ENCODE measurements around the gene MMADHC.

DNA sequence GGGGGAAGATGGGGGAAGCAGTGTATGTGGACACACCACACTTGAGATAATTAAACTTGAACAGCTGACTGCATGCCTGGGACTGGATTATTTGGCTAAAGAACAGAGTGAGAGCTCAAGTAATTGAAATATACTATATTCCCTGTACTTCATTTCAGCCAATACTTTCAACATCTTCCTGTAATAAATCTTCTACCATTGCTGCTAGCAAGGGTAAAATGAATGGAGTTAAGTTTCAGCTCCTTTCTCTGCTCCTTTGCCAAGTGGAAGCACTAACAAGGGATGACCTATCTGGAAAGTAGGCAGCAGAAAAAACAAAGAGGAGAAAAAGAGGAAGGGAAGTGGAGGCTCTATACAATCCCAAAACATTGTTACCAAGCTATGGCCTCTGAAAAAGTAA, 50.9 kb downstream of the MMADHC start:
- TF ChIP-seq, protein P1, sequence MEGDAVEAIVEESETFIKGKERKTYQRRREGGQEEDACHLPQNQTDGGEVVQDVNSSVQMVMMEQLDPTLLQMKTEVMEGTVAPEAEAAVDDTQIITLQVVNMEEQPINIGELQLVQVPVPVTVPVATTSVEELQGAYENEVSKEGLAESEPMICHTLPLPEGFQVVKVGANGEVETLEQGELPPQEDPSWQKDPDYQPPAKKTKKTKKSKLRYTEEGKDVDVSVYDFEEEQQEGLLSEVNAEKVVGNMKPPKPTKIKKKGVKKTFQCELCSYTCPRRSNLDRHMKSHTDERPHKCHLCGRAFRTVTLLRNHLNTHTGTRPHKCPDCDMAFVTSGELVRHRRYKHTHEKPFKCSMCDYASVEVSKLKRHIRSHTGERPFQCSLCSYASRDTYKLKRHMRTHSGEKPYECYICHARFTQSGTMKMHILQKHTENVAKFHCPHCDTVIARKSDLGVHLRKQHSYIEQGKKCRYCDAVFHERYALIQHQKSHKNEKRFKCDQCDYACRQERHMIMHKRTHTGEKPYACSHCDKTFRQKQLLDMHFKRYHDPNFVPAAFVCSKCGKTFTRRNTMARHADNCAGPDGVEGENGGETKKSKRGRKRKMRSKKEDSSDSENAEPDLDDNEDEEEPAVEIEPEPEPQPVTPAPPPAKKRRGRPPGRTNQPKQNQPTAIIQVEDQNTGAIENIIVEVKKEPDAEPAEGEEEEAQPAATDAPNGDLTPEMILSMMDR (IDR thresholded peaks at IDR 0.05), result no peak
- TF ChIP-seq POLR2AphosphoS5 (IDR thresholded peaks at IDR 0.05), result no peak

Data from prostate gland (tissue), 2 donors.